Measurements from ENCODE around the gene WIPI1. TPM values are rescaled to one million over a fixed set of nuclear protein-coding genes. Genes with fewer than 3 reads are reported as not detected.
A peak's percentile ranks its signal among the peaks of the same experiment; 100 is the strongest.
"Not testable (repeated sequence)": the region's sequence is repeated elsewhere in the genome, so short reads cannot be mapped to it uniquely, and the experiment has no call there.

The WIPI1 gene
- total RNA-seq: 148 TPM
- long read RNA-seq, transcript WIPI1-201 (13 exons, 1,832 nt): major isoform, 323 of 473 reads
- long read RNA-seq, transcript WIPI1-202 (12 exons, 1,575 nt): minor isoform, 27 of 473 reads
- long read RNA-seq, partial matches to known transcripts: 60 of 473 reads
- long read RNA-seq, other reads (novel, unspliced or antisense): 57 of 473 reads

GRCh38 chr17:68457168-68457538, at the start of gene WIPI1:
Gene WIPI1, minus strand, starts transcription at chr17:68457496. Its CDS starts 75 bp downstream, at chr17:68457421.
- peak; percentile 83 for DNase-seq (ENCODE audit: low spot score)
- intact Hi-C loops (cut with DNase I): loop anchor here (5.0 kb wide), 1 partner anchor 210 kb away; the partner anchor contains the start of gene AMZ2

- intact Hi-C loops (cut with DNase I): no loop called here
- DNase-seq (ENCODE audit: low spot score): no peak
Measured at GRCh38 chr17:68505951-68506350, 48.7 kb upstream of the WIPI1 start.

- no peak for DNase-seq (ENCODE audit: low spot score)
- intact Hi-C loops (cut with DNase I): no loop called here
Measured at GRCh38 chr17:68501074-68501473, 43.8 kb upstream of the WIPI1 start.

GRCh38 chr17:68499587-68499986, 42.3 kb upstream of the WIPI1 start:
- DNase-seq (ENCODE audit: low spot score): no peak
- intact Hi-C loops (cut with DNase I): no loop called here

GRCh38 chr17:68498479-68499326, 41.4 kb upstream of the WIPI1 start:
- DNase-seq (ENCODE audit: low spot score): peak; percentile 82
- intact Hi-C loops (cut with DNase I): no loop called here

GRCh38 chr17:68497885-68498319, 40.6 kb upstream of the WIPI1 start:
- intact Hi-C loops (cut with DNase I): no loop called here
- no peak for DNase-seq (ENCODE audit: low spot score)

GRCh38 chr17:68495081-68495480, 37.8 kb upstream of the WIPI1 start:
- no peak for DNase-seq (ENCODE audit: low spot score)
- intact Hi-C loops (cut with DNase I): no loop called here

GRCh38 chr17:68492394-68493054, 35.2 kb upstream of the WIPI1 start:
- DNase-seq (ENCODE audit: low spot score); intact Hi-C loops (cut with DNase I): not testable (repeated sequence)

- intact Hi-C loops (cut with DNase I): no loop called here
- DNase-seq (ENCODE audit: low spot score): peak; percentile 82
Measured at GRCh38 chr17:68491381-68492231, 34.3 kb upstream of the WIPI1 start.

- no peak for DNase-seq (ENCODE audit: low spot score)
- intact Hi-C loops (cut with DNase I): no loop called here
Measured at GRCh38 chr17:68489919-68490318, 32.6 kb upstream of the WIPI1 start.

- no peak for DNase-seq (ENCODE audit: low spot score)
- intact Hi-C loops (cut with DNase I): no loop called here
Measured at GRCh38 chr17:68484458-68484857, 27.2 kb upstream of the WIPI1 start.

GRCh38 chr17:68482576-68483041, 25.3 kb upstream of the WIPI1 start:
- no peak for DNase-seq (ENCODE audit: low spot score)
- intact Hi-C loops (cut with DNase I): no loop called here

GRCh38 chr17:68480885-68481284, 23.6 kb upstream of the WIPI1 start:
- no peak for DNase-seq (ENCODE audit: low spot score)
- intact Hi-C loops (cut with DNase I): no loop called here

GRCh38 chr17:68470961-68471360, 13.7 kb upstream of the WIPI1 start:
- DNase-seq (ENCODE audit: low spot score): no peak
- intact Hi-C loops (cut with DNase I): loop anchor here (5.0 kb wide), 1 partner anchor 131 kb away; the partner anchor contains the start of gene FAM20A

GRCh38 chr17:68468788-68469187, 11.5 kb upstream of the WIPI1 start:
- intact Hi-C loops (cut with DNase I): loop anchor here (1.0 to 5.0 kb wide), 2 partner anchors 44 to 144 kb away; partner anchors contain the start of gene PRKAR1A
- no peak for DNase-seq (ENCODE audit: low spot score)

- no peak for DNase-seq (ENCODE audit: low spot score)
- intact Hi-C loops (cut with DNase I): loop anchor here (1.0 to 5.0 kb wide), 2 partner anchors 44 to 144 kb away; partner anchors contain the start of gene PRKAR1A
Measured at GRCh38 chr17:68468334-68468733, 11.0 kb upstream of the WIPI1 start.

- DNase-seq (ENCODE audit: low spot score): no peak
- intact Hi-C loops (cut with DNase I): loop anchor here (2.0 to 5.0 kb wide), 4 partner anchors 201 to 501 kb away; no protein-coding TSS in a partner anchor
Measured at GRCh38 chr17:68463211-68464019, 6.1 kb upstream of the WIPI1 start.
